Mesendoderm (in vitro differentiated cells): Measurements from ENCODE around the gene SLC25A15.

ENCODE experiments used
- DNase-seq: peaks from one replicate; pipeline ENCODE4 v3.0.0; 2013
- H2AK5ac ChIP-seq: 2 replicates; pipeline ENCODE4 v1.6.1; 2013; ENCODE audit warnings: low read length, inconsistent platforms
- H2BK120ac ChIP-seq: 2 replicates; pipeline ENCODE4 v1.6.1; 2013; ENCODE audit warnings: low read depth, mild to moderate bottlenecking, low read length, moderate library complexity, mixed read lengths
- H2BK15ac ChIP-seq: replicated peaks from 2 replicates; pipeline ENCODE4 v1.6.1; 2013; ENCODE audit warnings: low read depth, mild to moderate bottlenecking, moderate library complexity
- H2BK5ac ChIP-seq: 2 replicates; pipeline ENCODE4 v1.6.1; 2013; ENCODE audit warnings: low read length, inconsistent platforms
- H3K18ac ChIP-seq: 2 replicates; pipeline ENCODE4 v1.6.1; 2013; ENCODE audit warnings: mild to moderate bottlenecking, low read length, mixed read lengths
- H3K23ac ChIP-seq: one replicate; pipeline ENCODE4 v1.6.1; 2013; ENCODE audit warnings: low read length
- H3K27ac ChIP-seq: 2 replicates; pipeline ENCODE4 v1.5.1; 2013; ENCODE audit warnings: low read depth, mild to moderate bottlenecking, inconsistent platforms, low read length, moderate library complexity
- H3K27me3 ChIP-seq: 2 replicates; pipeline ENCODE4 v1.6.1; 2013; ENCODE audit warnings: low read length, control low read depth, mild to moderate bottlenecking, inconsistent platforms; ENCODE audit not compliant: insufficient read depth, poor library complexity
- H3K36me3 ChIP-seq: 2 replicates; pipeline ENCODE4 v1.6.1; 2013; ENCODE audit warnings: low read length, inconsistent platforms; ENCODE audit not compliant: control insufficient read depth, insufficient read depth
- H3K4ac ChIP-seq: one replicate; pipeline ENCODE4 v1.6.1; 2013; ENCODE audit warnings: low read depth, mild to moderate bottlenecking, low read length, moderate library complexity
- H3K4me1 ChIP-seq: 2 replicates; pipeline ENCODE4 v1.6.1; 2013; ENCODE audit warnings: low read depth, low read length, inconsistent platforms; ENCODE audit not compliant: control insufficient read depth
- H3K4me2 ChIP-seq: 2 replicates; pipeline ENCODE4 v1.6.1; 2013; ENCODE audit warnings: low read length
- H3K4me3 ChIP-seq: 2 replicates; pipeline ENCODE4 v1.5.1; 2013; ENCODE audit warnings: mild to moderate bottlenecking, low read length
- H3K56ac ChIP-seq: one replicate; pipeline ENCODE4 v1.6.1; 2013; ENCODE audit warnings: low read length
- H3K79me1 ChIP-seq: 2 replicates; pipeline ENCODE4 v1.6.1; 2013; ENCODE audit warnings: low read length, inconsistent platforms
- H3K79me2 ChIP-seq: 2 replicates; pipeline ENCODE4 v1.6.1; 2013; ENCODE audit warnings: mild to moderate bottlenecking, low read length; ENCODE audit not compliant: control insufficient read depth, insufficient read depth
- H3K9ac ChIP-seq: 2 replicates; pipeline ENCODE4 v1.6.1; 2013; ENCODE audit warnings: low read length, inconsistent platforms
- H4K5ac ChIP-seq: one replicate; pipeline ENCODE4 v1.6.1; 2013; ENCODE audit warnings: low read length
- H4K8ac ChIP-seq: one replicate; pipeline ENCODE4 v1.6.1; 2013; ENCODE audit warnings: low read depth, mild to moderate bottlenecking, control low read depth, low read length, moderate library complexity
- WGBS: extraction: QIAGEN DNeasy Blood & Tissue Kit; methylation state at CpG from one replicate; pipeline ENCODE4 v1.1.7; 2013; ENCODE audit warnings: low lambda C conversion rate, missing lambda C conversion rate; ENCODE audit not compliant: insufficient coverage; ENCODE audit errors: extremely low coverage; 5-methylcytosine and 5-hydroxymethylcytosine counted together

Gene SLC25A15

DNA sequence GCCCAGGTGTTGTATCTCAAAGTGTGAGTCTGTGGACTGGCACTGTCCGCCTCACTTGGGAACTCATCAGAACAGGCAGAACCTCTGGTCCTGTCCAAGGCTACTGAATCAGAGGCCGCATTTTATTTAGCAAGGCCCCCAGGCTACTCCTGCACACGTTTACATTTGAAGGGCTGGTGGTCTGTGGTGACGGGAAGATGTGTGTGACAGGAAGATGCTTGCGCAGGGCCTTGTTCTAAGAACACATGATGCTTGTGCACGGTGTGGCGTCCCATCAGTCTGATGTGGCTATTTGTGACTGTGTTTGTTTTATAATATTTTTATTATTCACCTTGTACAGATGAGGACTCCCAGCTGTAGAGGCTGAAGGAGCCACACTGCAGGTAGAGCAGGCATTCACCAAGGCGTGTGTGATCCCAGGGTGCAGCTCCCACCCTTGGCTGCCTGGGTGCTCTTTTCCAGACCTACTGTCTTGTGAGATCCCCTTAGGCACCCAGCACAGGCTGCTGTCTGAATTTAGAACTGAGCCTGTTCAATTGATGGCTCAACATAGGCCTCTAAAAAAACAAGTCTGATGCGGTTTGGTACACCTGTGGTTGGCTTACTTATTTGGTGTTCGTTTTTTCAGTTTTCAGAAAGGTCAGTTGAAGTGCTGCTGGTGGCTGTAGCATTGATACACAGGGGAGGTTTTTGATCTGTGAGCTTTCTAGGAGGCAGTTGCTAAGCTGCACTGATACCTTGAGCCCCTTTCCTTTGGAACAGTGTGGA is 3.1 kb downstream of the SLC25A15 start:
- H2BK120ac ChIP-seq: no peak overlapping the region
- H3K4me1 ChIP-seq: no peaks in the 10 kb centered on the region
- no peak overlapping the region for H3K56ac ChIP-seq
- peaks cover 9% of the 10 kb centered on the region for H3K79me1 ChIP-seq
- H3K4me3 ChIP-seq: no peak overlapping the region
- H3K79me2 ChIP-seq: peaks cover 2% of the 10 kb centered on the region
- no peak overlapping the region for H4K8ac ChIP-seq
- no peak overlapping the region for H3K4ac ChIP-seq
- H2BK15ac ChIP-seq: no peak overlapping the region
- H3K9ac ChIP-seq: no peak overlapping the region
- H3K36me3 ChIP-seq: peaks cover 2% of the 10 kb centered on the region
- no peak overlapping the region for H2AK5ac ChIP-seq
- no peak overlapping the region for H3K4me2 ChIP-seq
- H3K27ac ChIP-seq: no peak overlapping the region
- no CpG with 5 or more reads among the region's 10 CpGs for WGBS
- H3K27me3 ChIP-seq: no peaks in the 10 kb centered on the region
- no peak overlapping the region for H2BK5ac ChIP-seq
- no peak for DNase-seq
- no peak overlapping the region for H4K5ac ChIP-seq
- no peak overlapping the region for H3K23ac ChIP-seq
- H3K18ac ChIP-seq: no peak overlapping the region

DNA sequence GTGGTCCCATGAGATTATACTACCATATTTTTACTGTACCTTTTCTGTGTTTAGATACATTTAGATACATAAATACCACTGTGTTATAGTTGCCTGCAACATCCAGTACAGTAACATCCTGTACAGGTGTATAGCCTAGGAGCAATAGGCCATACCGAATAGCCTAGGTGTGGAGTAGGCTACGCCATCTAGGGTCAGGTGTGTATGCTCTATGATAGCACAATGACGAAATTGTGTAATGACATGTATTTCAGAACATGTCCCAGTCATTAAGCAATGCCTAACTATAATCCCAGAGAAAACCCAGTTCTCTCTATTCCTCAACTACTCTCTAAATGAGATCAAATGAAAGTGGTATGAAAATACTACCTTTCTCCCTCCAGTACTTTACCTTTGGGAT is 3.9 kb downstream of the SLC25A15 start:
- peaks cover 9% of the 10 kb centered on the region for H3K79me1 ChIP-seq
- DNase-seq: no peak
- no peak overlapping the region for H3K9ac ChIP-seq
- H4K5ac ChIP-seq: no peak overlapping the region
- H3K27me3 ChIP-seq: no peaks in the 10 kb centered on the region
- H3K4ac ChIP-seq: no peak overlapping the region
- no peak overlapping the region for H2BK15ac ChIP-seq
- no peak overlapping the region for H2BK120ac ChIP-seq
- no peak overlapping the region for H2AK5ac ChIP-seq
- H3K4me3 ChIP-seq: no peak overlapping the region
- H3K23ac ChIP-seq: no peak overlapping the region
- no peak overlapping the region for H3K18ac ChIP-seq
- H3K36me3 ChIP-seq: peaks cover 2% of the 10 kb centered on the region
- H3K56ac ChIP-seq: no peak overlapping the region
- H3K4me1 ChIP-seq: no peaks in the 10 kb centered on the region
- H2BK5ac ChIP-seq: no peak overlapping the region
- WGBS: no CpG with 5 or more reads among the region's 3 CpGs
- no peak overlapping the region for H4K8ac ChIP-seq
- no peak overlapping the region for H3K27ac ChIP-seq
- peaks cover 2% of the 10 kb centered on the region for H3K79me2 ChIP-seq
- no peak overlapping the region for H3K4me2 ChIP-seq

DNA sequence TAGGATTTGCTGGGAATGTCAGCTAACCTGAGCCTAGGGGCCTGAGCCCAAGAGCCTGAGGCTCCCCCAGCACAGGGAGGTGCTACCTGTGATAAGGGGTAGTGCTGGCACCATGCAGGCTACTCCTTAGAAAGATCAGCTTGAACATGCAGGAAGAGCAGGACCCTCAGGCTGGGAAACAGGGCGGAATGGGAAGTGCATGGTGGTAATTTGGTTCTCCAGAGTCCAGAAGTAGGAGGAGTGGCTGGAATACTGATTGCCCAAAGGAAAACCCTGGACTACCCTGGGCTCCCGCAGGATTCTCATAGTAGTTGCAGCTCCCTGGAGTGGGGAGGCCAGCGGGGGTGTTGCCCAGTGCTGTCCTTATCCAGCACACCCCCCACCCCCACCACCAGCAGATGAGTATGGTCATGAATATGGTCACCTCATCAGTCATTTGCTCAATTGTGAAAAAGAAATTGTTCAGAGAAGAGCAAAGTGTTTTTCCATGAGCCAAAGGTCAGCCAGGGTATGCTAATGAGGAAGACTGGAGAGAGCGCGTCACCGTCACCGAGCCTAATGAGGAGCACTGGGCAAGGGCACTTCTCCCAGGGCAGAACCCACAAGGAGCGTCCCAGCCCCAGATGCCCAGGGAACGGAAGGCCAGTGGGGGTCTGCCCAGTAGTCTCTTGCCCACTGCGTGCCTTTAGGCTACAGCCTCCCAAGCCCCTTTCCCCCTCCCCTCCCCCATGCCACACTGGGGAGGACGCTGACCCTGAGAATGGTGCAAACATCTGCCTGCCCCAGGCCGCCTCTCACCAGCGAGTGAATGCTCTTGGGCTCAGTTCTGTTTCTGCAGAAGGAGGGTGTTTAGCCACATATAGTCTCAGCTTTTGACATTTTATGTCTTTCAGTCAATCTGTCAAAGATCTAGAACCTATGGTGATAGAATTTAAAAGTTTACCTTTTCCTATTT is 5.3 kb downstream of the SLC25A15 start:
- H3K4me1 ChIP-seq: no peaks in the 10 kb centered on the region
- no peak overlapping the region for H3K56ac ChIP-seq
- no peak overlapping the region for H4K5ac ChIP-seq
- no peak overlapping the region for H3K18ac ChIP-seq
- no peaks in the 10 kb centered on the region for H3K27me3 ChIP-seq
- H3K23ac ChIP-seq: no peak overlapping the region
- no peak overlapping the region for H2AK5ac ChIP-seq
- no peak overlapping the region for H3K4ac ChIP-seq
- H4K8ac ChIP-seq: no peak overlapping the region
- no peak overlapping the region for H3K4me3 ChIP-seq
- peaks cover 10% of the 10 kb centered on the region for H3K36me3 ChIP-seq
- no peak overlapping the region for H3K9ac ChIP-seq
- no peak overlapping the region for H2BK15ac ChIP-seq
- DNase-seq: no peak
- no peak overlapping the region for H3K27ac ChIP-seq
- WGBS: no CpG with 5 or more reads among the region's 13 CpGs
- no peak overlapping the region for H2BK120ac ChIP-seq
- no peak overlapping the region for H3K4me2 ChIP-seq
- H2BK5ac ChIP-seq: no peak overlapping the region
- H3K79me1 ChIP-seq: peaks cover 9% of the 10 kb centered on the region
- H3K79me2 ChIP-seq: peaks cover 2% of the 10 kb centered on the region

GRCh38 chr13:40796649-40797048 is 7.2 kb downstream of the SLC25A15 start:
- Histone ChIP-seq H3K18ac (no peak overlapping the region), H3K36me3 (peaks cover 11% of the 10 kb centered on the region), H3K4me3 (no peak overlapping the region), H2BK5ac (no peak overlapping the region), H4K5ac (no peak overlapping the region), H4K8ac (no peak overlapping the region), H3K4ac (no peak overlapping the region), H3K23ac (no peak overlapping the region), H3K9ac (no peak overlapping the region), H3K27me3 (no peaks in the 10 kb centered on the region), H2BK120ac (no peak overlapping the region), H3K79me2 (no peaks in the 10 kb centered on the region), H3K79me1 (peaks cover 6% of the 10 kb centered on the region), H3K56ac (no peak overlapping the region), H3K4me2 (no peak overlapping the region), H2AK5ac (no peak overlapping the region), H3K4me1 (no peaks in the 10 kb centered on the region), H2BK15ac (no peak overlapping the region), H3K27ac (no peak overlapping the region)
- no peak for DNase-seq
- no CpG with 5 or more reads among the region's 6 CpGs for WGBS

DNA sequence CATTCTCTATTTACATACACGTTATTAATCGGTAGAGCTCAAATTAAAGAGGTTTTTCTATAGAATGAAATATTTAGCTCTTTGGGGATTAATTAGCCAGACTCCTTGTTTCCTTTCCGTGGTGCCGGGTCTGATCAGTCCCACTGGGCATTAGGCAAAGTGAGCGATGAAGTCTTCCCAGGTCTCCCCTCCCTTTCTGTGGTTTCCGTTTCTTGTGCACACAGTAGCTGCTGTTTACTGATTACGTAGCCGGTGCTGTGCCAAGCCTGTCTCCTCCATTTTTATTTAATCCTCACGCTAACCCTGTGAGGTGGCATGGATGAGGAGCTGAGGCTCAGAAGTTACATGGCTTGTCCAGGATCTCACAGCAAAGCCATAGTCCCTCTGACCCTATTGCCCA is 9.0 kb downstream of the SLC25A15 start:
- peaks cover 3% of the 10 kb centered on the region for H3K79me1 ChIP-seq
- WGBS: no CpG with 5 or more reads among the region's 9 CpGs

More for the DNA sequence above, 9.0 kb downstream of the SLC25A15 start:
- Histone ChIP-seq H4K5ac (no peak overlapping the region), H3K56ac (no peak overlapping the region), H4K8ac (no peak overlapping the region), H3K79me2 (no peaks in the 10 kb centered on the region), H3K9ac (no peak overlapping the region), H3K4ac (no peak overlapping the region), H2BK120ac (no peak overlapping the region), H3K36me3 (peaks cover 13% of the 10 kb centered on the region), H2BK15ac (no peak overlapping the region), H3K23ac (no peak overlapping the region), H2BK5ac (no peak overlapping the region), H3K4me3 (no peak overlapping the region), H3K27me3 (no peaks in the 10 kb centered on the region), H3K18ac (no peak overlapping the region), H3K27ac (no peak overlapping the region), H2AK5ac (no peak overlapping the region), H3K4me1 (no peaks in the 10 kb centered on the region), H3K4me2 (no peak overlapping the region)
- DNase-seq: no peak
